Measurements from ENCODE around the gene FRMD5.

FRMD5 gene

GRCh38 chr15:44132057-44132456 is 63.0 kb downstream of the FRMD5 start:
- no peaks in the 10 kb centered on the region for H3K9me3 ChIP-seq (ENCODE audit: severe bottlenecking)
- H3K4me3 ChIP-seq (ENCODE audit: low read depth, low read length), result no peak overlapping the region
- TF ChIP-seq, protein P1, sequence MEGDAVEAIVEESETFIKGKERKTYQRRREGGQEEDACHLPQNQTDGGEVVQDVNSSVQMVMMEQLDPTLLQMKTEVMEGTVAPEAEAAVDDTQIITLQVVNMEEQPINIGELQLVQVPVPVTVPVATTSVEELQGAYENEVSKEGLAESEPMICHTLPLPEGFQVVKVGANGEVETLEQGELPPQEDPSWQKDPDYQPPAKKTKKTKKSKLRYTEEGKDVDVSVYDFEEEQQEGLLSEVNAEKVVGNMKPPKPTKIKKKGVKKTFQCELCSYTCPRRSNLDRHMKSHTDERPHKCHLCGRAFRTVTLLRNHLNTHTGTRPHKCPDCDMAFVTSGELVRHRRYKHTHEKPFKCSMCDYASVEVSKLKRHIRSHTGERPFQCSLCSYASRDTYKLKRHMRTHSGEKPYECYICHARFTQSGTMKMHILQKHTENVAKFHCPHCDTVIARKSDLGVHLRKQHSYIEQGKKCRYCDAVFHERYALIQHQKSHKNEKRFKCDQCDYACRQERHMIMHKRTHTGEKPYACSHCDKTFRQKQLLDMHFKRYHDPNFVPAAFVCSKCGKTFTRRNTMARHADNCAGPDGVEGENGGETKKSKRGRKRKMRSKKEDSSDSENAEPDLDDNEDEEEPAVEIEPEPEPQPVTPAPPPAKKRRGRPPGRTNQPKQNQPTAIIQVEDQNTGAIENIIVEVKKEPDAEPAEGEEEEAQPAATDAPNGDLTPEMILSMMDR (IDR thresholded peaks at IDR 0.05; ENCODE audit: low read depth, low read length), result no peak

GRCh38 chr15:44130778-44131177 is 64.3 kb downstream of the FRMD5 start:
- TF ChIP-seq, protein P1 (IDR thresholded peaks at IDR 0.05; ENCODE audit: low read depth, low read length), result no peak
- H3K9me3 ChIP-seq (ENCODE audit: severe bottlenecking), result no peaks in the 10 kb centered on the region
- H3K27ac ChIP-seq, result no peak overlapping the region
- H3K36me3 ChIP-seq, result no peaks in the 10 kb centered on the region
- no peak overlapping the region for H3K4me3 ChIP-seq (ENCODE audit: low read depth, low read length)
- no peaks in the 10 kb centered on the region for H3K27me3 ChIP-seq (ENCODE audit: insufficient read depth, low read depth, severe bottlenecking)
- DNase-seq, result no peak

More at GRCh38 chr15:44132057-44132456, 63.0 kb downstream of the FRMD5 start:
- Histone ChIP-seq H3K36me3 (no peaks in the 10 kb centered on the region), H3K27me3 (ENCODE audit: insufficient read depth, low read depth, severe bottlenecking) (no peaks in the 10 kb centered on the region), H3K27ac (no peak overlapping the region)
- DNase-seq, result no peak

- Histone ChIP-seq H3K27me3 (ENCODE audit: insufficient read depth, low read depth, severe bottlenecking) (no peaks in the 10 kb centered on the region), H3K36me3 (no peaks in the 10 kb centered on the region), H3K4me3 (ENCODE audit: low read depth, low read length) (no peak overlapping the region), H3K27ac (no peak overlapping the region), H3K9me3 (ENCODE audit: severe bottlenecking) (no peaks in the 10 kb centered on the region)
- DNase-seq, result no peak
- TF ChIP-seq, protein P1 (IDR thresholded peaks at IDR 0.05; ENCODE audit: low read depth, low read length), result no peak
These were observed 65.2 kb downstream of the FRMD5 start for GRCh38 chr15:44129911-44130310.

DNA sequence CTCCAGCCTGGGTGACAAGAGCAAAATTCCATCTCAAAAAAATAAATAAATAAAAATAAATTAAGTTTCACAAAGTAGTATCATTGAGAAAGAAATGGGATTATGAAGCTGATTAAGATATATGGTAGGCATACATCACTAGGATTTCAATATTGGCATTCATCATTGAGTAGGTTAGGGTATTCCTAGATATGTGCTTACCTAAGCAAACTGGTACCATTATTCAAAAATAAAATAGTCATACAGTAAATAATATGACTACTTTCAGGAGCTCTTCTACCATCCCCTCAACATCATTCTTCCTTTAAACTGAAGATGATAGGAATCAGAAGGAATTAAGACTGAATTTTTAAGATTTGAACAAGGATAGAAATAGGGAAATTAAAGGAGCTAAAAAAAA is 66.6 kb downstream of the FRMD5 start:
- Histone ChIP-seq H3K9me3 (ENCODE audit: severe bottlenecking) (no peaks in the 10 kb centered on the region), H3K27me3 (ENCODE audit: insufficient read depth, low read depth, severe bottlenecking) (no peaks in the 10 kb centered on the region), H3K36me3 (no peaks in the 10 kb centered on the region), H3K4me3 (ENCODE audit: low read depth, low read length) (no peak overlapping the region), H3K27ac (no peak overlapping the region)
- TF ChIP-seq, protein P1 (IDR thresholded peaks at IDR 0.05; ENCODE audit: low read depth, low read length), result no peak
- DNase-seq, result no peak

DNA sequence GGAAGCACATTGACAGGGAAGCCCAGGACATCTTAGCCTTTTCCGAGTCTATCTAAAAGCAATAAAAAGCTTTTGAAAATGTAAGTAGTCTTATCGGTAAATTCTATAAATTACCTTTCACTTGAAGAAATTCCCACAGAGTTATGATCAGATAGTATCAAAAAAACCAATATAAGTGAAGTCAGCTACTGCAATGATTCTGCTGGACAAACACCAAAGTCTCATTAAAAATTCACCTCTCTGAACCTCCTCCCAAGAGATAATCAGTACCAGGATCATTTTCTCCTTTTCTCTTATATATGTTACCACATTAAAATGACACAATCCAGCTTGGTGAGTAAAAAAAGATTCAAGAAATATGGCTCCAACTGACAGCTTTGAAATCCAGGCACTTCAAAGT is 69.2 kb downstream of the FRMD5 start:
- no peaks in the 10 kb centered on the region for H3K36me3 ChIP-seq
- DNase-seq, result no peak
- H3K4me3 ChIP-seq (ENCODE audit: low read depth, low read length), result no peak overlapping the region
- H3K27me3 ChIP-seq (ENCODE audit: insufficient read depth, low read depth, severe bottlenecking), result no peaks in the 10 kb centered on the region
- no peaks in the 10 kb centered on the region for H3K9me3 ChIP-seq (ENCODE audit: severe bottlenecking)
- H3K27ac ChIP-seq, result no peak overlapping the region
- TF ChIP-seq, protein P1 (IDR thresholded peaks at IDR 0.05; ENCODE audit: low read depth, low read length), result no peak

- H3K36me3 ChIP-seq, result no peaks in the 10 kb centered on the region
- H3K9me3 ChIP-seq (ENCODE audit: severe bottlenecking), result no peaks in the 10 kb centered on the region
- TF ChIP-seq, protein P1 (IDR thresholded peaks at IDR 0.05; ENCODE audit: low read depth, low read length), result no peak
- no peak overlapping the region for H3K27ac ChIP-seq
- no peaks in the 10 kb centered on the region for H3K27me3 ChIP-seq (ENCODE audit: insufficient read depth, low read depth, severe bottlenecking)
- no peak overlapping the region for H3K4me3 ChIP-seq (ENCODE audit: low read depth, low read length)
- no peak for DNase-seq
These were observed 92.3 kb downstream of the FRMD5 start for GRCh38 chr15:44102675-44103254.
